RCC 7860 (cell line): ENCODE data around the gene OR52E4.

Source experiments
- DNase-seq: peaks from one replicate; pipeline ENCODE4 v3.0.0-alpha.2; 2015; ENCODE audit warnings: low spot score
- FAIRE-seq: peaks from 2 replicates; lab custom pipeline; 2012; peaks lifted over from hg19 to GRCh38; lab: Jason Lieb, UNC

OR52E4 gene

DNA sequence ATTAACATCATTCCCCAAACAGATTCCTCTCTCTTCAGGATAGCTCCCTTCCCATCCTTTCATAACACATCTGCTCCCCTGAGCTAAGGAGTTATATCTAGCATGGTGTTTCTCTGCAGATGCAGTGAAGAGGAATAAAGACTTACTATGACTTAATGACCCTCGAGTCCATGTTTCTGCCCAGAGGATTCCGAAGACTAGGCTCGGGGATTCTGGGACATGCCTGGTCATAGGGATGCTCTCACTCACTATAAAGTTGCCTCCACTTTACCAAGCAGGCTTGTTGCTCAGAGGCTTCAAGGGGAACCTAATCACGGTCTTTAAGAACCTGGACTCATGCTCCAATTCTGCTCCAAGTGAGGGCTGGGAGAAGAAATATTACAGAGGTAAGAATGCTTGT is at the start of gene OR52E4:
TSS of gene OR52E4 (plus strand) at position 301 of the 400 bp plus-strand sequence. CDS start 3,664 bp downstream, outside the sequence.
- no peak for FAIRE-seq
- no peak for DNase-seq

DNA sequence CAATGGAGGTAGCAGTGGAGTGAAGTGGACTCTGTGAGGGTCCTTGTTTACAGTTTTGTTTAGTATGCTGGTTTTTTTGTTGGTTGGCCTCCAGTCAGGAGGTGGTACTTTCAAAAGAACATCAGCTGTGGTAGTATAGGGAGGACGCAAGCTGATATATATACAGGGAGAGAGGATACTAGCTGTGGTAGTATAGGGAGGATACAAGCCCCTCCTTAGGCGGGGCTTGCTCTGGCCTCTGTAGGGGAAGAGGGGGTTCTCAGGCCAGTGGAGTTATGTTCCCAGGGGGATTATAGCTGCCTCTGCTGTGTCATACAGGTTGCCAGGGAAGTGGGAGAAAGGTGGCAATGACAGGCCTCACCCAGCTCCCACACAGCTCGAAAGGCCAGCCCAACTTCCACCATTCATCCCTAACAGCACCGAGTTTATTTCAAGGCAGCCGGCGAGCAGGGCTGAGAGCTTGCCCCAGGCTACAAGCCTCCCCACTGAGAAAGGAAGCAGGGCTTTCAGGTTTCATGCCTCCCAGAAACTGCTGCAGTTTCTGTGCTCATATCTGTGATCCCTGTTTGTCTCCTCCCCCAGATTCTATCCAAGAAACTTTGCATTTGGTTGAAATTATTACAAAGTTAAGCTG is 49.1 kb upstream of the OR52E4 start:
- no peak for DNase-seq
- FAIRE-seq = no peak

DNA sequence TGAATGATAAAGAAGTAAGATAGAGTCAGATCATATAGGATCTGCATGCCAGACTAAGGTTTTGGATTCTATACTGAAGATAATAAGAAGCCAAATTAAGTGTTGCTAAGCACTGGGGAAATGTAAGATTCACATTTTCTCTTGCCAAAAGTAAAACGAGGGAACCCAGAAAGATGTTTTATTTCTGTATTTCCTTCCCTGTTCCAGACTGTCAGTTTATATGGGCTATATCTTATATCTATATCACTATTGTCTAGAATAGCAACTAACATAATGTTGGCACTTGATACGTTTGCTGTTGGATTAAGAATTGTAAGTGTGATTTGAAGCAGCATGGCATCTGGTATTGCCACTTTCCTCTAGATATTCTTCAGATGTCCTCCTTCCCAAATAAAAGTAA is 47.0 kb upstream of the OR52E4 start:
- FAIRE-seq (no peak), DNase-seq (no peak)

DNA sequence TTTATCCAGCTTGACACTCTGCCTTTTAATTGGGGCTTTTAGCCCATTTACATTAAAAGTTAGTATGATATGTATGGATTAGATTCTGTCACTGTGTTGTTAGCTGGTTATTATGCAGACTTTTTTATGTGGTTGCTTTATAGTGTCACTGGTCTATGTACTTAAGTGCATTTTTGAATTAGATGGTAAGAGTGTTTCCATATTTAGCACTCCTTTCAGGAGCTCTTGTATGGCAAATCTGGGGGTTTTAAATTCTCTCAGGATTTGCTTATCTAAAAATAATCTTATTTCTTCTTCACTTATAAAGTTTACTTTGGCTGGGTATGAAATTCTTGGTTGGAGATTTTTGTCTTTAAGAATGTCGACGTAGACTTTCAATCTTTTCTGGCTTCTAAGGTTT is 42.7 kb upstream of the OR52E4 start:
- DNase-seq (no peak), FAIRE-seq (no peak)

DNA sequence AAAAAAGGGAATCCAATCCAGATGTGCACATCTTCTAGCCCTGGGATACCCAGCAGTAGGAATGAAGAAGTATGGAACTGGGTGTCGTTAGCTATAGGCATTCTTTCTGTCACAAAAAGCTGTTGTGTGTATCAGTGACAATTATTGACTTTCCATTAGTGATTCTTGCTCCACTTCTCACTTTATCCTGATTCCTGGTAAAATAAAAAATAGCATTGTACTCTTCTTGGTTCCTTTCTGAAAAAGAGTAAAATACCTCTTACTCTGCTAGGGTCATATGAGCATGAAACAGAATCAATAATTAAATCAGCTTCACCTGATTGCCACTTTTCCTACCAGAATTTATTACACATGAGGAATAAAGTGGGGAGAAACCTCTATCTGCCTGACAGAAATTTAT is 38.6 kb upstream of the OR52E4 start, which contains the start of gene OR52E6:
TSS of gene OR52E6 (minus strand) at position 101 of the 400 bp plus-strand sequence. CDS start at position 101, 0 bp downstream.
- DNase-seq (no peak), FAIRE-seq (no peak)

DNA sequence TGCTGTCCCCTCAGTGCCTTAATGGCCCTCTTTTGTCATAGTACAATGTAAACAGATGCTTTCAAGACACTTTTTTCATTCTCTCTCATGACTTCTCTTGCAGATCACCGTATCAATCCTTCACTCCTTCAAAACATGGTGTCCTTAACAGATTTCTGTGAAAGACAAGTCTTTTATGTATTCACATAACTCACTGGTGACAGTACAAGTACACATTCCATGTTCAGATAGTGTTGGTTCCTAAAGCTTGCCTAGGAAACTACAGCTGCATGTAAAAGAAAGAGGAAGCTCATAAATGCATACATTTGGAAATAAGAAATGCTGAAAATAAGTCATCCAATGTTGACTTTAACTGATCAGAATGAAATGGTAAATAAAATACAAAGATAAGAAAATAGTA is 33.7 kb upstream of the OR52E4 start:
- FAIRE-seq (no peak), DNase-seq (no peak)

DNA sequence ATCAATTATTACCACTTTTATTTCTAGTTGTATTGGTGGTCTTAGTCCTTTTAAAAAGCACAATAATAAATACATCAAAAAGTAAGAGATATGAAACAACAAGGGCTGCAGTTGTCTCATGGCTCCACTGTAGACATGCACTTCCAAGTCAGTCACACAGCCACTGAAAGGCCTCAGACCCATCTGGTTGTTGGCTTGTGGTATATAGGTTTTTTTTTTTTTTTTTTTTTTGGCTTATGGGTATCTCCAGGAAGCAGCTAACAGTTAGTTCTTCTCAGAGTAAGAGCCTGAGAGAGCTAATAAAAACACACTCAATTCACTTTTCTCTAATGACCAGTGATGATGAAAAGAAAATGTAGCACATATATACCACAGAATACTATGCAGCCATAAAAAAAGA is 32.7 kb upstream of the OR52E4 start:
- FAIRE-seq = no peak
- no peak for DNase-seq

DNA sequence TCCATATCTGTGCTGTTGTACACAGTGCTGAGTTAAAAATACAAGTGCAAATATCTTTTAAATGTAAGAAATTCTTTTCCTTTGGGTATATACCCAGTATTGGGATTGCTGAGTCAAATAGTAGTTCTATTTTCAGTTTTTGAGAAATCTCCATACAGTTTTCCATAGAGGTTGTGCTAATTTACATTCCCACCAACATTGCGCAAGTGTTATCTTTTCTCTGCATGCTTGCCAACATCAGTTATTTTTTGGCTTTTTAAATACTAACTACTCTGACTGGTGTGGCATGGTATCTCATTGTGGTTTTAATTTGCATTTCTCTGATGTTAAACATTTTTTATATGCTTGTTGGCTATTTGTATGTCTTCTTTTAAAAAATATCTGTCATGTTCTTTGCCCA is 29.4 kb upstream of the OR52E4 start:
- DNase-seq (no peak), FAIRE-seq (no peak)

DNA sequence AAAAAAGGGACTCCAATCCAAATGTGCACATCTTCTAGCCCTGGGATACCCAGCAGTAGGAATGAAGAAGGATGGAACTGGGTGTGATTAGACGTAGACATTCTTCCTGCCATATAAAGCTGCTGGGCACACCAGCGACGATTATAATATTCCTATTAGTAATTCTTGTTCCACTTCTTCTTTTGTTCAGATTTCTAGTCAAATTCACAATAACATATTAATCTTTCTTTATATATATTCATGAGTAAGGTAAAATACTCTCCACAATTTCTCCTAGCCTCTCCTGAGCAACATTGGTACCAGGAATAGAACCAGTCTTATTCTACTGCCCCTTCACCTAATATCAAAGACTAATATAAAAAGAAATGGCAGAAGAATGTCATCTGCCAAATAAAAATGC is 22.8 kb upstream of the OR52E4 start, which contains the start of gene OR52E8:
TSS of gene OR52E8 (minus strand) at position 101 of the 400 bp plus-strand sequence. CDS start at position 101, 0 bp downstream.
- no peak for DNase-seq
- no peak for FAIRE-seq

DNA sequence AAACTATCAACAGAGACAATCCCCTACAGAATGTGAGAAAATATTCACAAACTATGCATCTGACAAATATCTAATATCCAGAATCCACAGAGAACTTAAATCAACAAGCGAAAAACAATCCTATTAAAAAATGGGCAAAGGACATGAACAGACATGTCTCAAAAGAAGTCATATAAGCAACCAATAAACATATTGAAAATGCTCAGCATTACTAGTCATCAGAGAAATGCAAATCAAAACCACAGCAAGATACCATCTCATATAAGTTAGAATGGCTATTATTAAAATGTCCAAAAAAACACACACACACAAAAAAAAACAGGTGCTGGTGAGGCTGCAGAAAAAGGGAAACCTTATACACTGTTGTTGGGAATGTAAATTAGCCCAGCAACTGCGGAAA is 14.6 kb upstream of the OR52E4 start:
- DNase-seq (no peak), FAIRE-seq (no peak)

DNA sequence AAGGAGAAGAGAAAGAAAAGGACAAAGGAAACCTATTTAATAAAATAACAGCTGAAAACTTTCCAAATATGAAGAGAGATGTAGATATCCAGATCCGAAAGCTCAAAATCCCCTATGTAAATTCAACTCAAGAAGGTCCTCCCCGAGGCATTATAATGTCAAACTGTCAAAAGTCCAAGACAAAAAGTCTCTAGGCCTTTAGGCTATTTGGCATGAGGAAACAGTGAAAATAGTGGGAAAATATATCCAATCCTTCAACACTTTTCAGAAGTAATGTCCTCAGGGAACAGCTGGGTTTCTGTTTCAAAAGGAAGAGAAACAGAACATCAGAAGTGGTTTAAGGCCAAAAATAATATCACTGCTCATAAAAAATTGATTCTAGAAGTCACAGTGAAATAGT is 1.9 kb upstream of the OR52E4 start:
- FAIRE-seq = no peak
- no peak for DNase-seq

DNA sequence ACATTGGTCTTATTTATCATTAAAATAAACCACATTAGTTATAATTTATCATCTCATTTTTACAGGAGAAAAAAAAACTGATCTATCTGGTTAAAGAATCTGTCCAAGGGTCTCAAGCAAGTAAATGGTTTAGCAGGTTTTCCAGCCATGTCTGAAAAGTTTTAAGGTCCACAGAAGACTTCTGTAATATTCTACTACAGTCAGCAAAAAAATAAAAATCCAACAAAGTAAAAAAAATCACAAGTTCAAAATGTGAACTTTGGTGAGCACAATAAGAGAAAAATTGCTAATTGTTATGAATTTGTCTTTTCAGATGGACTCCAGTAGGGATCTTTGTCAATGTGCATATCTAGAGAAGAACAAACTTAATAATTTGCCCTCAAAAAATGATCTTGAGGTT is 1.3 kb downstream of the OR52E4 start:
- FAIRE-seq (no peak), DNase-seq (no peak)

DNA sequence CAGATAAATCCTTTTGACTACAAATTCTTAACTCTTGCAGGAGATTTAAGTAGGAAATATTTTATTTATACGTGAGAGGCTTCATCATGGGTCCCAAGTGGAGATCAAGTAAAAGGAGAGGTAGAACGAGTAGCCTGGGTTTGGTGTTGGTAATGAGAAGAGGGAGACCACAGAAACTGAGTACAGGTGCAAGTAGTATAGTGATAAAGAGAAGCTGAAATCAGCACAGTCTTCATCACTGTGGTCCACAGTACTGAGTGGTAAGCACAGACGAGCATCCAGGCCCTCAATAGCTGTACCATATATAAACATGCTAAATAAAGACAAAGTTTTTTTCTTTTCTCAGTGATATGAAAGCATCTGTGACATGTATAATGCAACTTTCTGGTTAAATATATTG is 6.7 kb downstream of the OR52E4 start:
- DNase-seq = no peak
- FAIRE-seq = no peak

DNA sequence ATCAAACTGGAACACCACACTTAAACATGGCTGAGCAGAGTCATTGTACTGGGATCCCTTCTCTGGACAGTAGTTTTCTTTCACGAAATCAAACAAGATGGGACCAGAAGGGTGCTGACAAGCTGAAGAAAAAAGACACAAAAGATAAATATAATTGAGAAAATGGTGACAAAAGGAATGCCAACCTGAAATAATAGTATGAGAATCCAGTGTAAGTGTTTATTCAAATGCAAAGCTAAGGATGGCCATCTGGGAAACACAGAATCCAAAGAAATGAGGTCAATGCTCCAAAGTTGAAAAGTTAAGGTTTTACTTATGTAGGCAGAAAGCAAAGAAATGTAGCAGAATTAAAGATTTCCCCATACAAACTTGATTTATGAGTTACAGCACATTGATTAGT is 7.2 kb downstream of the OR52E4 start:
- no peak for FAIRE-seq
- DNase-seq = no peak

DNA sequence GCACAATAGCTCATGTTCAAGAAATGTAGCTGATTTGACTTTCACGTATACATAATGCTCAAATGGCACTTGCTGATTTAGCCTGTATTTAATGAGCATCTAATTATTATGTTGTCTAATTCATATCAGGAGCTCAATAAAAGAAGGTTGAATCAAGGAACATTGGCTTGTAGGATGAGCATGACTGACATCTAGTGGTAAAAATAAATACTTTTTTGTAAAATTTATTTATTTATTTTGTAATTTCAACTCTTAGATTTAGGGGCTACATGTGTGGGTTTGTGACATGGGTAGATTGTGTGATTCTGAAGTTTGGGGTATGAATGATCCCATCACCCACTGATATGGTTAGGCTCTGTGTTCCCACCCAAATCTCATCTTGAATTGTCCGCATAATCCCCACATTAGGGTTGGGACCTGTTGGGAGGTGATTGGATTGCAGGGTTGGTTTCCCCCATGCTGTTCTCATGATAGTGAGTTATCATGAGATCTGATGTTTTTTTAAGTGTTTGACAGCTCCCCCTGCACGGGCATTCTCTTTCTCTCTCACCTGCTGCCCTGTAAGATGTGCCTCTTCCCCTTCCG is 10.9 kb downstream of the OR52E4 start:
- DNase-seq (peak; percentile 11), FAIRE-seq (no peak)

DNA sequence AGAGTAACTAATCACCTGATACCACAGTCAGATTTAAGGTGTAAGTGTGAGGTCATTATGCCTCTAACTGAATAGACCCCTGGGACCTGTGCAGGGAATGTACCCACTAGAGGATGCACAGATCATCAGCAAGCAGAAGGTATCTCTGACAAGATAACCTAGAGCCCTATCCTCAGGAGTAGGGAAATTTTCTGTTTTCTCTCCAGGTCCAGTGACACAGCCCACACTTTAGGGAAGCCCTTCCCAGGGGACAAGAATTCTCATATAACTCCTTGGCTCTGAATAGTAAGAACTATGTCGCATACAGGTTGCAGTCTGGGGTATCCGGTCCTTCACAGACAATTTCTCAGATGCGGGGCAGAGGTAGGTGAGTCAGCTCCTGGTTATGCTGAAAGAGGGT is 12.5 kb downstream of the OR52E4 start, which contains the start of gene OR52E5:
TSS of gene OR52E5 (plus strand) at position 301 of the 400 bp plus-strand sequence. CDS start 7,569 bp downstream, outside the sequence.
- no peak for DNase-seq
- no peak for FAIRE-seq

DNA sequence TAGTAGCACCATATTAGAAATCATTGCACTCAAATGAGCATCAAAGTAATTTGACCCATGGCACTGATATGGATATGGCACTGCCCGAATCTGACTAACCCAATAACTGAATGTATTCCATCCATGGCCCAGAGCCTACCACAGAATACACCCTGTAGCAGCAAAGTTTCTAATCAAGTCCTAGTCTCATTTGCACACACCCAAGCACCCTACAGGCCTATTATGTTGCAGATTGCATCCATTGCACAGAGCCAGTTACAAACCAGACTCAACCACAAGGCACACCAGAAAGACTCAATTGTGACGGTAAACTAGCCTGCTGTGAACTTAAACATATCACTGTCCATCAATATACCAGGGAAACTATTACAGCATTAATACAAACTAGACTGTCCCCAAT is 19.1 kb downstream of the OR52E4 start:
- FAIRE-seq (no peak), DNase-seq (no peak)

DNA sequence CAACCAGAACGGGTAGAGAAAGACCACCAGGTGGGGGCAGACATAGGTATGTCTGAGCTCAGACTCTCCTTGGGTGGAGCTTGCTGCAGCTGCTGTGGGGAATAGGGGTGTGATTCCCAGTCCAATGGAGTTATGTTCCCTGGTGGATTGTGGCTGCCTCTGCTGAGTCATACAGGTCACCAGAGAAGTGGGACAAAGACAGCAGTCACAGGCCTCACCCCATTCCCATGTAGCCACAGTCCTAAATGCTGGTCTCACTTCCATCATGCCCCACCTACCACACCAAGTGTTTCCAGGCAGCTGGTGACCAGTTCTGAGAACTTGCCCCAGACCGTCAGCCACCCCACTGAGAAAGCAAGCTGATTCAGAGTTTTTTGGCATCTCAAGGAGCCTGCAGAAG is 30.1 kb downstream of the OR52E4 start:
- no peak for DNase-seq

DNA sequence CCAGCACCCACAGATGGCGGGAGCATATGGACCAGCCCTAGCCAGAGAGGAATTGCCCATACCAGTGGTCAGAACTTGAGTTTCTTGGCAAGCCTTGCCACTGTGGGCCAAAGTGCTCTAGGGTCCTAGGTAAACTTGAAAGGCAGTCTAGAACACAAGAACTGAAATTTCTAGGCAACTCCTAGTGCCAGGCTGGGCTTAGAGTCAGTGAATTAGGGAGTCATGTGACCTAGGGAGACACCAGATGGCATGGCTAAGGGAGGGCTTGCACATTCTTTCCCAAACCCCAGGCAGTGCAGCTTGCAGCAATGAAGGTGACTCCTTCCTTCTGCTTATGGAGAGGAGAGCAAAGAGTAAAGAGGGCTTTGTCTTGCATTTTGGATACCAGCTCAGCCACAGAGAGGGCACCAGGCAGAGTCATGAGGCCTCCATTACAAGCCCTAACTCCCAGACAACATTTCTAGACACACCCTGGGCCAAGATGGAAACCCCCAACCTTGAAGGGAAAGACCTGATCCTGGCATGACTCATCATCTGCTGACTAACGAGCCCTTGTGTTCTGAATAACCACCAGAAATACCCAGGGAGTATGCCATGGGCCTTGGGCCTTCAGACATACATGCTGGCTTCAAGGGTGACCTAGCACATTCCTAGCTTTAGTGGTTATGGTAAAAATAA is 42.5 kb downstream of the OR52E4 start:
- DNase-seq = peak; percentile 69
- no peak for FAIRE-seq

More for the DNA sequence above, 30.1 kb downstream of the OR52E4 start:
- no peak for FAIRE-seq

DNA sequence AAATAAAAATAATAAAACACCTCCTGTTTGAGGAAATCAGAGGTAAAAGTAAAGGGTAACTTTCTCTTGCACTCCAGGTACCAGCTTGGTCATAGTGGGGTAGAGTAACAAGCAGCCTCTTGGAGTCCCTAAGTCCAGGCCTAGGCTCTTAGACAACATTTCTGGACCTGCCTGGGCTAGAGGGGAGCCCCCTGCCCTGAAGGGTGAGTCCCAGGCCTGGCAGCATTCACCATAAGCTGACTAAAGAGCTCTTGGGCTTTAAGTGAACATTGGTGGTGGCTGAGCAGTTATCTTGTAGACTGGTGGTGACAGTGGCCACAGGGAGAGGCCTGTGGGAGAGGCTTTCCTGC is 43.0 kb downstream of the OR52E4 start:
- FAIRE-seq (no peak), DNase-seq (no peak)

DNA sequence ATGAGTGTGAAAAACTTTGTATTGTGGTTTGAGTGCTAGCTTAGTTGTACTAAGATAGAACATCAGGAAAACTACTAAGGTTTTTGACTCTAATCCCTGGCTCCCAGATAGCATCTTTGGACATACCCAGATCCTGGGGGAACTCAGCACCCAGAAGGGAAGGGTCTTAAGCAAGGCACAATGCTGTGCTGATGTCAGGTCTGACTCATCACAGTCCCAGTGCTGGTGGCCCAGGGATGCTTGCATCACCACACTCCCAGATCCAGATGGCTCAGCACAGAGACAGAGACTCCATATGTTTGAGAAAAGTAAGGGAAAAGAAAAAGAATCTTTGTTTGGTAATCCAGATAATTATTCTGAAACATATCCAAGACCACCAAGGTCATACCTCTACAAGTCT is 43.4 kb downstream of the OR52E4 start:
- FAIRE-seq = no peak

DNA sequence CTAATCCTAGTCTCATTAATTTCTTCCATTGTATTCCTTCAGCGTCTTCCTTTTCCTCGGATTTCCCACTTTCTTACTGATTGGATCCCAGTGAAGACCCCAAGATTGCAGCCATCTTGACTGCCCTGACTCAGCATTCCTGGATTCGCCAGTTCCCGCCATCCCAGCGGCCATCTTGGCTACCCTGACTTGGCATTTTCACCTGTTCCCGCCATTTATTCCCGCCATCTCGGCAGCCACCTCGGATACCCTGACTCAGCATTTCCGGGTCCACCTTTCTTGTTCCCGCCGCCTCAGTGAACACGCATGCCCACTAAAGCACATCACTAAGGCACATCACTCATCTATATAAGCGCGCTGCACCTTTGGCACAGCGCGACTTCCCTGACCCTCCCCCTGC is 47.8 kb downstream of the OR52E4 start:
- no peak for DNase-seq
- no peak for FAIRE-seq

More for the DNA sequence above, 43.4 kb downstream of the OR52E4 start:
- peak; percentile 7 for DNase-seq
